HG02759 (cell line): ENCODE results near the gene LAPTM5.

Experiments used
- ATAC-seq: cut with Tn5 transposase; IDR thresholded peaks from one replicate; pipeline ENCODE4 v1.9.1; 2021; ENCODE audit warnings: mild to moderate bottlenecking, moderate library complexity; ENCODE audit not compliant: unreplicated experiment

LAPTM5 gene

DNA sequence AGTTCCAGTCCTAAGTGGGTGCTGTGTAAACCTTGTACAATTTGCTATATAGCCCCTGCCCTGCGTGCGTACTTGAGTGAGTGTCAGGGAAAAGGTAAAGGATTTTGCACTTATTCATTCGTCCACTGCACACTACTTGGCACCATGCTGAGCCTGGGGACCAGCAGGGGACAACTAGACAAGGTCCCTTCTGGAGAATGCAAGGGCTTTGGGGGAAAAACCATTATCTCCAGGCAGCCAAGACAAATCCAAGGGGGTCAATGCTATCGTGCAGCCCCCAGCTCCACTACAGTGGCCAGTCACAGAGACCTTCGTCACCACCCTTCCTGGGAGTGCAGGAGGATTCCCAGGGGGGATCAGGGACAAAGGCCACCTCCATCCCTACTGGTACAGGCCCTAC is 73.9 kb downstream of the LAPTM5 start:
- no peak for ATAC-seq
